Fibroblast of skin of right biceps (primary cell): ENCODE measurements around the gene OGDH.

Source experiments
- DNase-seq: peaks from one replicate; pipeline ENCODE4 v3.0.0-alpha.2; 2013

OGDH gene

GRCh38 chr7:44621750-44622103, 15.3 kb downstream of the OGDH start:
- no peak for DNase-seq

GRCh38 chr7:44622342-44623151, 16.1 kb downstream of the OGDH start:
- DNase-seq: no peak

GRCh38 chr7:44624318-44624717, 17.9 kb downstream of the OGDH start:
- no peak for DNase-seq

DNA sequence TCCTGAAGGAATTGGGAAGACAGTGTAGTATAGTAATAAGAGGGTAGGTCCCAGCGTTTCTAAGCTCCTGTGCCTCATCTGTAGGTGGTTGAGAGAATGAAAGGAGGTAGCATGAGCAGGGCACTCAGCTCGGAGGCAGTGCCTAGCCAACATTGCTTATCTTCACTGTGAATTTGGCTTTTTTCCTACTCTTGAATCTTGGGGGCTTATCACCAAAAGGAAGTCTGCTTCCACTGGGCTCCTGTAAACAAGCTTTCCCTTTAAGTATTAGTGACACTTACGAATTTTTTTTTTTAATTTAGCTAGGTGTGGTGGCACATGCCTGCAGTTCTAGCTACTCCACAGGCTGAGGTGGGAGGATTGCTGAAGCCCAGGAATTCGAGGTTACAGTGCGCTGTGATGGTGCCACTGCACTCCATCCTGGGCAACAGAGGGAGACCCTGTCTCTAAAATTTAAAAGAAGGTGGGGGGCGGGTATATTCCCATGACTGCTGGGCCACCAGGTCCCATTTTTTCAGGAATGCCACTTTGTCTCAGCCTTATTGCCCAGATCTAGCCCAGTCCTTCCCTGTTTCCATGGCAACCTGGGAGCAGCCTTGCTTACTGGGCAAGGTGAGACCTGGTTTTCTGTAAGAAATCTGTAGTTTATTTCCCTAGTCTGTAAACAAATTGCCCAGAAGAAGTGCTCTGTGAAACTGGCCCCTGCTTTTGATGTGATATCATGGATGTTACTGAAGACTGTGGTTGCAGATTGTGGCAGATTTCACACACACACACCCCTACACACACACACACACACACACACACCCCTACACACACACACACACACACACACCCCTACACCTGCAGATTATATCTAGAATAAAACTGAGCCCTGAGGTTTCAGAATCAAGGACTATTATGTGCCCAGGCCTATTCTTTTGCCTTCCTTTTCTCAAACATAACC, 19.4 kb downstream of the OGDH start:
- no peak for DNase-seq

DNA sequence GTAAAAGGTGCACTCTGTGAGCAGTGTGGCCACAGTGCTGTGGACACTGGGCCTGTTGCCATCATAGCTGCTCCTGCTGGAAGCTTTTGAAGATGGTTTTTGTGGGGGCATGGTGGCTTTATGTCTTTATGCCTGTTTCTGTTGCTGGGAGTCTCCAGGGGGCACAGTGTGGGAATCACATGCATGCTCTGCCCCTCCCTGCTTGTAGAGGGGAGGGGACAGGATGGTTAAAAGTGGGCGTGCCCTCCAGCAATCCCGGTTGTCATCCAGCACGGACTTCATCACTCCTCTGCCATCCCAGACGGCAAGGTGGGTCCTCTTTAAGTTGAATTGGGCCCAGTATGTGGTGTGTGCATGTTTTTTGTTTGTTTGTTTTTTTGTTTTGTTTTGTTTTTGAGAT, 20.2 kb downstream of the OGDH start:
- no peak for DNase-seq

GRCh38 chr7:44629829-44630522, 23.5 kb downstream of the OGDH start:
- DNase-seq: no peak

DNA sequence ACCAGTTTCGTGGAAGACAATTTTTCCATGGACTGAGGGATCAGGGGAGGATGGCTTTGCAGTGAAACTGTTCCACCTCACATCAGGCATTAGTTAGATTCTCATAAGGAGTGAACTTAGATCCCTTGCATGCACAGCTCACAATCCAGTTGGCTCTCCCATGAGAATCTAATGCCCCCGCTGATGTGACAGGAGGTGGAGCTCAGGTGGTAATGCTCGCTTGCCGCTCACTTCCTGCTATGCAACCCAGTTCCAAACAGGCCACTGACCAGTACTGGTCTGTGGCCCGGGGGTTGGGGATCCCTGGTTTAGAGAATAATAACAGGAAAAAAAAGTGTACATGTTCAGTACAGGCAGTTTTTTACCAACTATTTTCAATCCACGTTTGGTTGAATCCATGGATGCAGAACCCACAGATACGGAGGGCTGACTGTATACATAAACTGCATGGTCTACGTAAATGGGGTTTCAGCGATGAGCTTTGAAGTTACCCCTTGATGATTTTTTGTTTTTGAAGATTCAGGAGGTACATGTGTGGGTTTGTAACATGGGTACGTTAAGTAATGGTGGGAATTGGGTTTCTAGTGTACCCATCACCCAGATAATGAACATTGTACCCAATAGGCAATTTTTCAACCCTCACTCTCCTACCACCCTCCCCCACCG, 24.5 kb downstream of the OGDH start:
- DNase-seq: no peak

DNA sequence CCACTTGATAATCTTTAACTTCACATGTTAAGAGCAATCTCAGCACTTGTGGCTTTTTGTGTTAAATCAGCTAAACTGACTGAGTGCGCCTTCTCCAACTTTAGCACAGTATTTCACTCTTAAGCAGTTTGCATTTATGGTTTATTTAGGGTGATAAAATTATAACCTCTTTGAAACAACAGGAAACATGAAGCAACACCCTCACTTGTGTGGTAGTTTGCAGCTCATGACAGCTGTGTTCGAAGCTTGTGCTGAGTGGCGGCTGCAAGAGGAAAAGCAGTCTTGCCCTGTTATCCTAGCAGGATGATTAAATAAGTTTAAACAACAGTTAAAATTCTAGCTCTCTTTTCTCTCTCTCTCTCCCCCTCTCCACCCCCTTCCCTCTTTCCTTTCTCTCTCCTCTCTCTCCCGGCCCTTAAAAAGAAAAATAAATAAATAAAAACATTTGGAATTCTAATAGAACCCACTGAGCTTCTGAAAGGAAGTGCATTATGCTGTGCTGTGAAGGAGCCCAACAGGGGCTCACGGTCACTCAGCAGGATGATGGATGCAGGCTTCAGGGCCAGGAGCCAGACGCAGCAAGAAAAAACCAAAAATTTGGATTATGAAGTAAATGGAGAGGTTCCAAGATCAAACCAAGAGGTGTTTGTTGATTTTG, 25.2 kb downstream of the OGDH start:
- no peak for DNase-seq

DNA sequence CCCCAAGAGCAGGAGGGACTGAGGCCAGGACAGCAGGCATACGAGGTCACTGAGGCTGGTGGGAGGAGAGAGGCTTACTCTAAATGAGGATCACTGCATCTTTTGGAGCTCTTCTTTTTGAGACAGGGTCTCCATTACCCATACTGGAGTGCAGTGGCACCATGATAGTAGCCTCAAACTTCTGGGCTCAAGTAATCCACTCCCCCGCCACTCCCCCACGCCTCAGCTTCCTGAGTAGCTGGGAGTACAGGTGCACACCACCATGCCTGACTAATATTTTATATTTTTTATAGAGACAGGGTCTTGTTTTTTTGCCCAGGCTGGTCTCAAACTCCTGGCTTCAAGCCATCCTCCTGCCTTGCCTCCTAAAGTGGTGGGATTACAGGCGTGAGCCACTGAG, 25.8 kb downstream of the OGDH start:
- no peak for DNase-seq

GRCh38 chr7:44633254-44634186, 27.1 kb downstream of the OGDH start:
- DNase-seq: peak; percentile 88

- DNase-seq: no peak
Measured at GRCh38 chr7:44634187-44634838, 27.9 kb downstream of the OGDH start.

- DNase-seq: no peak
Measured at GRCh38 chr7:44634839-44635591, 28.6 kb downstream of the OGDH start.

DNA sequence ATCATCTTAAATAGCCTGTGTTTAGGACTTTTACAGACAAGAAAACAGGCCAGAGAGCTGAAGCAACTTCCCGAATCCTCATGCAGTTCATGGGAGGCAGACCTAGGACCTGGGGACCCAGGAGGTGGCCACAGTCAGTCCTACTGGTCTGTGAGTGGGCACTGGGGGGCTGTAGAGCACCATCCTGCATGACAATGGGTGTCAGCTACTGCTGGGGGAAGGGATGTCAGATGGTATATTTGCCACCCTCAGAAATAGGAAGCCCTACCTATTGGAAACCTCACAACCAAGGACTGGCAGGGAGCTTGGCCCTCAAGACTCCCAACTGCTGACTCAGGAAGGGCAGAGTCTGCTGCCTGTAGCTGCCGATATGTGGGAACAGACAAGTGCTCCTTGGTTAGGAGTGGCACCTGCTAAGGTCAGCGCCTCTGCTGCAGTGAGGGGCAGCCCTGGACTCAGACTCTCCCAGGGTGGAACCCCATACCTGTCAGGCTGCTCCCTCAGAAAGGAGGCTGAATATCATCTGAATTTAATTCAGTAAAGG, 29.7 kb downstream of the OGDH start:
- DNase-seq: no peak

GRCh38 chr7:44636926-44637325, 30.5 kb downstream of the OGDH start:
- DNase-seq: no peak

DNA sequence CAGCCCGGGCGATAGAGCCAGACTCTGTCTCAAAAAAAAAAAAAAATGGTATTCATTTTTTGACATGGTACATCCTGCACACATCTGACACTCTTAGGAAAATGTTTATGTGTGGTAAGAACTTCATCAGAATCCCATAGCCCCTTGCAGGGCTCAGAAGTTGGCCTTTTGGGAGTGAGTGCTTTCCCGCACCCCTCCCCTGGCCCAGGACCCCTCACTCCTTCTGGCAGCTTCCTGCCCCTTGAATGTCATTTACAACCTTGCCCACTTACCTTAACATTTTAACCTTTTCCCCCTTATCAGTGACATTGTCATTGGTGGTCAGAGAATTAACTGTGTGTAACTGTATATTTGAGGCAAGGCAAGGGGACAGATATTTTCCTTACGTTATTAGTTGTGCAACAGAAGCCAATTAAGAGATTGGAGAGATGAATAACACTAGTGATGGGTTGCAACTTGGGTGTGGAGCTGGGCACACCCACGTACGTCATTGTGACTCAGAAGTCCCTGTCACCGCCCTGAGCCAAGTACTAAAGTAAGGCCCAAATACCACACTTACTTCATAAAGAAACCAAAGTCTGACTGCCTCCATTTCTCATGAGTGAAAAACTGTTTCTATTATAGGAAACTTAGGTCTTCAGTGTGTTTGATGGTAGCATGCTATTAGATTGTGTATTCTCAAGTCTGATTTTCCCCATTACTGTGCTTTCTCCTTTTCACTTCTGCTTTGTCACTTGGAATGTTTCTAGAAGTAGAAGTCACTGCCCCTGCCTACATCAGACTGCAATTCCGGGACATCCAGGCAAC, 31.6 kb downstream of the OGDH start:
- peak; percentile 87 for DNase-seq

DNA sequence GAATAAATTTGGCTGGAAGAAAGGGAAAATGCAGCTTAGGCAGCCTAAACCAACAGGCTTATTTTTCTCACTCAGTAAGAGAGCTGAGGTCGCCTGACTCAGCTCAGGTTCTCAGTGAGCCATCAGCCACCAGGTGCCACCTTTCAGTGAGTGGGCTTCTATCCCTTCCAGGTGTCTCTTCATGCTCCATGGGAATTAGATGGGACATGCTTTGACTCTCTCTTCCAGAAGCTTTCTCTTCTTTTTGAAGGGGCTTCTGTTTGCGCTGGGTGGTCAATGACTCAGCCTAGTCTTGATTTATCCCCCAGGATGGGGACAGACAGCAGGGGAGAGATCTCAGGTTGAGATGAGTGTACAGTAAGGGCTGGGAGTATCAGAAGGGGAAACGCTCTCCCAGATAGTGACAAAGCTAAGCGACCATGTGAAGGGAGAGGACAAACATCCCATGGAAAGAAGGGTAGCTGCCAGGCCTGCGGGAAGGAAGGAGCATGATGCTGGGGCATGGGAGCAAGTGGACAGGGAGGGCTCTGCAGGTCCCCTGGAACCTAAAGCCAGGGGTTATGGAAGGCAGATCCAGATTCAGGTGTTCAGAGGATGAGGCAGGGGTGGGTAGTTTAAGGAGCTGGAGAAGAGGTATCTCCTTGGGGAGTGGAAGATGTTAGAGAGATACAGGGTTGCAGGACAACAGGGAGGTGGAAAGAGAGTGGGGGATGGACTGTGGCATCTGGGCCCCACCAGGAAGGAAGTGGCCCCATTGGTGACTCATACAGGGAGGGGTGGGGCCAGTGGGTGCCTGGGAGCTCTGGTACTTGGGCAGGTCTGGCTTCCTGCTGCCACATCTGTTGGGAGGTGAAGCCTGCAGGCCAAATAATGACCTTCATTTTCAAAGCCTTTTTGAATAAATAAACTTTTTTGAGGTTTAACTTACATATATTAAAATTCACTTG, 32.5 kb downstream of the OGDH start:
- peak; percentile 84 for DNase-seq

GRCh38 chr7:44639671-44640321, 33.4 kb downstream of the OGDH start:
- DNase-seq: peak; percentile 88
